Ovary (tissue), 3 donors: Measurements from ENCODE around the gene PAPOLB.

Experiments used
- CTCF ChIP-seq, 3 donors: fragments of 450-650 bp in 2 of 3; fragments of 200-600 bp in 1 of 3; IDR thresholded peaks; one replicate each; pipeline versions ENCODE4 v1.5.1 to v1.8.0; 2016 to 2022; ENCODE audit warnings: antibody characterized with exemption in 3 of 3, mild to moderate bottlenecking in 1 of 3
- EP300 ChIP-seq: sonication (generic); formaldehyde crosslinking; IDR thresholded peaks from one replicate; pipeline ENCODE4 v1.6.1; 2017; ENCODE audit warnings: antibody characterized with exemption
- donor health status: DM: no; HTN: no; CAD: no.

- TF ChIP-seq CTCF (IDR thresholded peaks at IDR 0.05) (no peak), EP300 (no peak)
These were observed 14.8 kb upstream of the PAPOLB start for GRCh38 chr7:4876586-4876985.
